ENCODE results near the gene SLC10A4.

The SLC10A4 gene

DNA sequence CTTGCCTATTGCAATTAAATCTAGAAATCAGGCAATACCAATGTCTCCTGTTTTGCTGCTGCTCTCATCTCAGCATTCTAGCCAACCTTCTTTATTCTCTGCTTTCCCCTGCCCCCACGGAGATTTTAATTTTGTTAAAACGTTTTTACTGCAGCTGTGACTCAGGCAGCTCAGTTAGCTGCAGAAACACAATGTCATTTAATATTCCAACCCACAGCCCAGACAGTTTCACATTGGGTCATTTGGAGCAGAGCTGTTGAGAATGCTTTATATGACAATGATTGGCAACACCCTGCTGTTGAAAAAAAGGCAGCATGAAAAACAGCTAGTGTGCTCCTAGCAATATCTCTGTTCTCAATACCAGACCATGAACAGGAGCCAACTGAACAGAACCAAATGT is 12.6 kb upstream of the SLC10A4 start:
- H3K36me3 Mint-ChIP-seq (ENCODE audit: low read depth) = no peaks in the 10 kb centered on the region
- no peak for DNase-seq (ENCODE audit: low spot score)
- H3K27ac Mint-ChIP-seq = no peak overlapping the region
- peaks cover 29% of the 10 kb centered on the region for H3K27me3 Mint-ChIP-seq (ENCODE audit: low read depth)
- no peaks in the 10 kb centered on the region for H3K9me3 Mint-ChIP-seq
- no peaks in the 10 kb centered on the region for H3K4me1 Mint-ChIP-seq (ENCODE audit: low read depth)
- H3K4me3 Mint-ChIP-seq = no peak overlapping the region

DNA sequence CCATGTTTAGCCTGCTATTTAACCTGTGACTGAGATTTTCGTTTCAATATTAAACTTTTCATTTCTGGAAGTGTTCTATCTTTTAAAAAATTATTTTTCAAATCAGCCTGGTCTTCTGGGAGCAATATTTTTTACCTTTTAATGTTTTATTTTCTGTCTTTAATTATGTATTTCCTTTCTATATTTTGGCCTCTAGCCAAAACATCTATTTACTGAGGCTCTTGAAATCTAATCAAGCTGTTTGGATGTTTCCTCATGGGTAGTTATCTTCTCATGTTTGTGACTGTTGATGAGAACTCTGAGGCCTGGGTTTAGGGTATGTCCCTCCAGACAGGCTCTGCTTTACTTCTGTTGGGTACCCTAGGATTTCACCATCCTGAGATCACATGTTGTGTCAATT is 10.3 kb upstream of the SLC10A4 start:
- H3K9me3 Mint-ChIP-seq = no peaks in the 10 kb centered on the region
- H3K4me3 Mint-ChIP-seq = no peak overlapping the region
- H3K27ac Mint-ChIP-seq = no peak overlapping the region
- H3K36me3 Mint-ChIP-seq (ENCODE audit: low read depth) = no peaks in the 10 kb centered on the region
- no peak for DNase-seq (ENCODE audit: low spot score)
- H3K4me1 Mint-ChIP-seq (ENCODE audit: low read depth) = peaks cover 5% of the 10 kb centered on the region
- peaks cover 43% of the 10 kb centered on the region for H3K27me3 Mint-ChIP-seq (ENCODE audit: low read depth)

DNA sequence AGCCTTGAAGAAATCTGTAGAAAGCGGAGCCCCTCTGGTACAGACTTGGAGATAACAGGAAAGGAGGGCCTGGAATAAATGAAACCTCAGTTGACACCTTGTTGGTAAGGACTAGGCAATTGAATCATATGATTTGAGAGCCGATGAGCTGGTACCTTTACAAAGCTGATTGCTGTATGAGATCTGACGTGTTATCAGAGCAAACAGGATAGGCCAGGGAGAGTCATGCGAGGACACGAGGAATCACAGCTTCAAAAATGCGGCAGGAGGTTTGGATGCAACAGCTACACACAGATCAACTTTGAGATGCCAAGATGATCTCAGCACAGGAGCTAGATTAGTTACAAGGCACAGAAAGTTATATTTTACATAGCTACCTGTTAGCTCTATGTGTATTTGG is 7.4 kb upstream of the SLC10A4 start:
- DNase-seq (ENCODE audit: low spot score) = no peak
- no peaks in the 10 kb centered on the region for H3K36me3 Mint-ChIP-seq (ENCODE audit: low read depth)
- no peak overlapping the region for H3K4me3 Mint-ChIP-seq
- H3K9me3 Mint-ChIP-seq = no peaks in the 10 kb centered on the region
- no peak overlapping the region for H3K27ac Mint-ChIP-seq
- H3K4me1 Mint-ChIP-seq (ENCODE audit: low read depth) = peaks cover 5% of the 10 kb centered on the region
- peaks cover 42% of the 10 kb centered on the region for H3K27me3 Mint-ChIP-seq (ENCODE audit: low read depth)

DNA sequence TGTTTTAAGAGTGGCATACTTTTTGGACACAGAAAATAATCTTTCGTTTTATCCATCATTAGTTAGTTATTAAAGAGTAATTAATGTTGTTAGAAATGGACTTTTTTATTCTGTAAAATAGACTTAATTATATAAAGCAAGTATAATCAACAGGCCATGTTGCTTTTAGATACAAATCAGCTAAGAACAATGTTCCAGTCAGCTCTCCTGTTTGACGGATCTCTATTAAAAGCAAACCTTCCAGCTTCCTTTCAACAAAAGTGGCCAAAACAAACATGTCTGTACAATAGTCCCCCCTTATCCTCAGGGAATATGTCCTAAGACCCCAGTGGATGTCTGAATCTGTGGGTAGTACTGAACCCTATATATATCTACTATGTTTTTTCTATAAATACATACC is 4.9 kb upstream of the SLC10A4 start:
- H3K9me3 Mint-ChIP-seq = no peaks in the 10 kb centered on the region
- peaks cover 62% of the 10 kb centered on the region for H3K27me3 Mint-ChIP-seq (ENCODE audit: low read depth)
- no peak overlapping the region for H3K27ac Mint-ChIP-seq
- H3K4me1 Mint-ChIP-seq (ENCODE audit: low read depth) = peaks cover 7% of the 10 kb centered on the region
- no peak for DNase-seq (ENCODE audit: low spot score)
- no peaks in the 10 kb centered on the region for H3K36me3 Mint-ChIP-seq (ENCODE audit: low read depth)
- H3K4me3 Mint-ChIP-seq = no peak overlapping the region

DNA sequence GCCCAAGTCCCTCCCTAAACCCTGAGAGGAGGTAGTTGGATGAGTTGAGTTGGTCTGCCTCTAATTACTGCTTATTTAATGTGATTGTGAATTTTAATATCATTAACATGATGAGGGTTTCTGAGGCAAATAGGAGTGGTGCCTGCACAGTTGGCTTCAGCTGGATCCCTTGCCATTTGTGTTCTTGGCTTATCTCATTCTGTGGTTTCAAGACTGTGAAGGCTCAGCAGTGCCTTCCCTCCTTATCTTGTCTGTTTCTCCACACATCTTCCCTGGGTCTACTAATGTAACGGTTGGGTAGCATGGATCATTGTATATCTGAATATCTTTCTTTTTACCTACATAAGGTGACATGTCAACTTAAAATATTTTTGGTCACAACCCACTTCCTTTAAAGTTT is 1.6 kb upstream of the SLC10A4 start:
- Mint-ChIP-seq H3K4me3 (no peak overlapping the region), H3K4me1 (ENCODE audit: low read depth) (peaks cover 14% of the 10 kb centered on the region), H3K36me3 (ENCODE audit: low read depth) (no peaks in the 10 kb centered on the region), H3K27ac (no peak overlapping the region), H3K27me3 (ENCODE audit: low read depth) (peaks cover 68% of the 10 kb centered on the region), H3K9me3 (no peaks in the 10 kb centered on the region)
- no peak for DNase-seq (ENCODE audit: low spot score)

DNA sequence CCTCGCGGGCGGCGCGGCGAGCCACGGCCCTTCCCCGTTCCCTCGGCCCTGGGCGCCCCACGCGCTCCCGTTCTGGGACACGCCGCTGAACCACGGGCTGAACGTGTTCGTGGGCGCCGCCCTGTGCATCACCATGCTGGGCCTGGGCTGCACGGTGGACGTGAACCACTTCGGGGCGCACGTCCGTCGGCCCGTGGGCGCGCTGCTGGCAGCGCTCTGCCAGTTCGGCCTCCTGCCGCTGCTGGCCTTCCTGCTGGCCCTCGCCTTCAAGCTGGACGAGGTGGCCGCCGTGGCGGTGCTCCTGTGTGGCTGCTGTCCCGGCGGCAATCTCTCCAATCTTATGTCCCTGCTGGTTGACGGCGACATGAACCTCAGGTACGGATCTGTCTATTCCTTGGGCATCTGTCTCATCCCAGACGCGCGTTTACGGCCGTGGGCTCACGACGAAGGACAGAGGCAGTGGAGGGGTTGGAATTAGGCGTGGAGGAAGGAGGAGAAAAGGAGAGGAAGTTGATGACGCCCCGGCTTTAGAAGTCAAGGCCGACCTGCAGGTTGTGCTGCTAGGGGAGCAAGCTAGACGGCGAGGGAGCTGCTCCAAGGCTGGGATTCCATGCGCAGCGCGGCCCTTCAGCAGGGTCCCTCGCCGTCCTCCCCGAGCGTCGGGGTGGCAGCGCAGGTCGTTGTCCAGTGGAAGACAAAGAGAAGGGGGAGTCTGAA is 792 bp downstream of the SLC10A4 start:
- H3K27ac Mint-ChIP-seq = no peak overlapping the region
- peaks cover 75% of the 10 kb centered on the region for H3K27me3 Mint-ChIP-seq (ENCODE audit: low read depth)
- no peaks in the 10 kb centered on the region for H3K9me3 Mint-ChIP-seq
- DNase-seq (ENCODE audit: low spot score) = no peak
- peaks cover 9% of the 10 kb centered on the region for H3K4me1 Mint-ChIP-seq (ENCODE audit: low read depth)
- H3K36me3 Mint-ChIP-seq (ENCODE audit: low read depth) = no peaks in the 10 kb centered on the region
- peak overlapping the region; percentile 55 for H3K4me3 Mint-ChIP-seq

DNA sequence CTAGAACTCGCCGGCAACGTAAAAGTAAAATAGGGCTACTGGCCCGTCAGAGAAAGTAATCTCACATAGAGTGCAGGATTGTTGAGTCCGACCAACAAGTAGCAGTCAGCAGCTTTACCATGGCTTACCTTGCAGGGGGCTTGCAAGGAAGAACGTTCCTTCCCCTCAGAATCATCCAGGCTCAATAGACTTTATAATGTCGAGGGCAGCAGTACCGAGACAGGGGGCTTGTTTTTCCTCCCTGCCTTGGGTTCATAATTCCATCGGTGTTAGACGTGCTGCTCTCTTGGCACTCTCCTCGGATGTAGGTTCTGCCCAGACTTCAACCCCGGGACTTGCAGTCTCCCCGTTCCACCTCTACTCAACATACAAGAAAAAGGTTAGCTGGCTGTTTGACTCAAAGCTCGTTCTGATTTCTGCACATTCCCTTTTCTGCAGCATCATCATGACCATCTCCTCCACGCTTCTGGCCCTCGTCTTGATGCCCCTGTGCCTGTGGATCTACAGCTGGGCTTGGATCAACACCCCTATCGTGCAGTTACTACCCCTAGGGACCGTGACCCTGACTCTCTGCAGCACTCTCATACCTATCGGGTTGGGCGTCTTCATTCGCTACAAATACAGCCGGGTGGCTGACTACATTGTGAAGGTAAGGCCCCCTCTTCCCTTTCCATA is 1.5 kb downstream of the SLC10A4 start:
- no peaks in the 10 kb centered on the region for H3K36me3 Mint-ChIP-seq (ENCODE audit: low read depth)
- peak overlapping the region; percentile 55 for H3K4me3 Mint-ChIP-seq
- peaks cover 9% of the 10 kb centered on the region for H3K4me1 Mint-ChIP-seq (ENCODE audit: low read depth)
- peaks cover 81% of the 10 kb centered on the region for H3K27me3 Mint-ChIP-seq (ENCODE audit: low read depth)
- H3K27ac Mint-ChIP-seq = no peak overlapping the region
- no peaks in the 10 kb centered on the region for H3K9me3 Mint-ChIP-seq
- no peak for DNase-seq (ENCODE audit: low spot score)

DNA sequence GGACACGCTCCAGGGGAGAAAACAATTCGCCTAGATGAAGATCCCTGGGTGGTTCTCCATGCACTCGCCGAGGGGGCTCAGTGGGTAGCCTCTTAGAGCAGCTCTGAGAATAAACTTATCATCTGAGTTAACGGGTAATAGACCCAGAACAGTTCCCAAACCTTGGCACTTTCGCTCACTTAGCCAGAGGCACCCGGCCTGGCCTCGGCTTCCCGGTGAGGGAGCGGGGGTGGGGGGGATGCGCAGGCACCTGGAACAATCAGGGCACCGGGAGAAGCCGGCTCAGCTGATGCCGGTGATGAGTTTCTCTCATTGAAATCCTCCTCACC is 6.5 kb downstream of the SLC10A4 start:
- Mint-ChIP-seq H3K27me3 (ENCODE audit: low read depth) (peaks cover 69% of the 10 kb centered on the region), H3K27ac (no peak overlapping the region), H3K36me3 (ENCODE audit: low read depth) (no peaks in the 10 kb centered on the region), H3K9me3 (no peaks in the 10 kb centered on the region), H3K4me1 (ENCODE audit: low read depth) (peaks cover 3% of the 10 kb centered on the region), H3K4me3 (no peak overlapping the region)
- no peak for DNase-seq (ENCODE audit: low spot score)

DNA sequence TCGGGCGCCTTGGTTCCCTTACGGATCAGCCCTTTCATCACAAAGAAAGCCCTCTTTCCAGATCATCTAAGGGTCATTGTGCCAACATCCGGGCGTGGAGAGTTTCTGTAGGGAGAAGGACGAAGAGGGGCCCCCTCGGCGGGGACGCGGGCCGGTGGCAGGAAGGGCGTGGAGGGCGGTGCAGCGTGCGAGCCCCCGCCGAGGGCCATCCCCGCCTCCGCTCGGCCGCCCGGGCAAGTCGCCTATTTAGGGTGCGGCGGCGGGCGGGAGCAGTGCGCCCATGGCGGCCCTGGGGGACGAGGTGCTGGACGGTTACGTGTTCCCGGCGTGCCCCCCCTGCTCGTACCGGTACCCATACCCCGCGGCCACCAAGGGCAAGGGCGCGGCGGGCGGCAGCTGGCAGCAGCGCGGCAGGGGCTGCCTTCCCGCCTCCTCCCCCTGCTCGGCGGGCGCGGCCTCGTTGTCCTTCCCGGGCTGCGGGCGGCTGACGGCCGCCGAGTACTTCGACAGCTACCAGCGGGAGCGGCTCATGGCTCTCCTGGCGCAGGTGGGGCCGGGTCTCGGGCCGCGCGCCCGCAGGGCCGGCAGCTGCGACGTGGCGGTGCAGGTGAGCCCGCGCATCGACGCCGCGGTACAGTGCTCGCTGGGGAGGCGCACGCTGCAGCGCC is 7.0 kb downstream of the SLC10A4 start, which contains the start of gene ZAR1:
Gene ZAR1 (plus strand): TSS at position 241 of the 668 bp plus-strand sequence. CDS start 40 bp downstream, at position 281.
- H3K27me3 Mint-ChIP-seq (ENCODE audit: low read depth) = peaks cover 64% of the 10 kb centered on the region
- H3K27ac Mint-ChIP-seq = no peak within 1 kb of the TSS
- H3K4me1 Mint-ChIP-seq (ENCODE audit: low read depth) = no peaks in the 10 kb centered on the region
- no peaks in the 10 kb centered on the region for H3K9me3 Mint-ChIP-seq
- no peak for DNase-seq (ENCODE audit: low spot score)
- no peaks in the 10 kb centered on the region for H3K36me3 Mint-ChIP-seq (ENCODE audit: low read depth)
- peak within 1 kb of the TSS; percentile 45 for H3K4me3 Mint-ChIP-seq

DNA sequence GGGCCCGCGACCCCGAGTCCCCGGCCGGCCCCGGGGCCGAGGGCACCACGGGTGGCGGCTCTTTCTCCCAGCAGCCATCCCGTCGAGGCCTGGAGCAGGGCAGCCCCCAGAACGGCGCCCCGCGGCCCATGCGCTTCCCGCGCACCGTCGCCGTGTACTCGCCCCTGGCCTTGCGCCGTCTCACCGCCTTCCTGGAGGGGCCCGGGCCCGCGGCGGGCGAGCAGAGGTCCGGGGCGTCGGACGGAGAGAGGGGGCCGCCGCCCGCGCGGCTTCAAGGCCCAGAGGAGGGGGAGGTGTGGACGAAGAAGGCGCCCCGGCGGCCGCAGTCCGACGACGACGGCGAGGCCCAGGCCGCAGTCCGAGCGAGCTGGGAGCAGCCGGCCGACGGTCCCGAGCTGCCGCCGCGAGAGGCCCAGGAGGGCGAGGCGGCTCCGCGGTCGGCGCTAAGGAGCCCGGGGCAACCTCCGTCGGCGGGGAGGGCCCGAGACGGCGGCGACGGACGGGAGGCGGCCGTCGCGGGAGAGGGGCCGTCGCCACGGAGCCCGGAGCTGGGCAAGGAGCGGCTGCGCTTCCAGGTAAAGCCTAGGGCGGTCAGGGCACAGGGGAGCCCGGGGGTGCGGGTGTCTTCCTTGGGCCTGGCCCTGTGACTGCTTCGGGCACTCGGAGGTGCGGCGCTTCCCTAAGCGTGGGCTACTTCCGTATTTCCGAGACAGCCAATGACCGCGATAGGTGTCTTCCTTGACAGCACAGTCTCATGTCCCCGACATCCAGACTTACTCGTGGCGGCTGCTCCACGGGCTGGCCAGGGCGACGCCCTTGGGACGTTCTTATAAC is 7.8 kb downstream of the SLC10A4 start:
- Mint-ChIP-seq H3K4me1 (ENCODE audit: low read depth) (no peaks in the 10 kb centered on the region), H3K27me3 (ENCODE audit: low read depth) (peaks cover 58% of the 10 kb centered on the region), H3K27ac (no peak overlapping the region), H3K9me3 (no peaks in the 10 kb centered on the region), H3K4me3 (no peak overlapping the region), H3K36me3 (ENCODE audit: low read depth) (peaks cover 3% of the 10 kb centered on the region)
- DNase-seq (ENCODE audit: low spot score) = no peak

DNA sequence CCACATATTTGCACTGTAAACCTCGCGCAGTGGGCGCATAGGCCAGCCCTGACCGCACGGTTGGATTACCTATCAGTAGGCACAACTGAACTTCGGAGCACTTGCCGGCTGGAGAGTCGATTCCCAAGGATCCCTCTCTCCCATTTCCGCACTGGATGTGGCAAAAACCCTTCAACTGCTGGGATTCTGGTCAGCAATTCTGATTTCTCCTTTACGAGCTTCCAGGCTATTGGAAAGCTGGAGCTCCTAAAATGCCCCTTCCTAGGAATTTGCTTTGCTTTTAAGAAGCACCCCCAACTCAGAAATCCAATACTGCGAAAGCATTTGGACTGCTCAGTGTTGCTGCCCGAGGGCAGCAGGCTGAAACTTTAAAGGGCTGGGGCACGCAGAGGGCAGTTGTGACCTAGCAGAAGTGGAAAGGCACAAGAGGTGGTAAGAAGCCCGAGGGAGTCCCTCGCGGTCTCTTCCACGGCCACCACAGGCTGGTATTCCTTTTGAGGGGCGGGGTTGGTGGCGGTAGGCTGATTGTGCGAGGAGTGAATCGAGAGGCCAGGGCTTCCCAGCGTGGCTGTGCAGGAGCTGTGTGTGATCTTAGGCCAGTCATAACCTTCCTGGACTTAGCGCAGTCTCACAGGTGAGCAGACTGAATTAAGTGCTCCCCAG is 8.5 kb downstream of the SLC10A4 start:
- H3K27ac Mint-ChIP-seq = no peak overlapping the region
- H3K36me3 Mint-ChIP-seq (ENCODE audit: low read depth) = peaks cover 8% of the 10 kb centered on the region
- H3K9me3 Mint-ChIP-seq = no peaks in the 10 kb centered on the region
- DNase-seq (ENCODE audit: low spot score) = no peak
- H3K4me1 Mint-ChIP-seq (ENCODE audit: low read depth) = no peaks in the 10 kb centered on the region
- H3K27me3 Mint-ChIP-seq (ENCODE audit: low read depth) = peaks cover 54% of the 10 kb centered on the region
- H3K4me3 Mint-ChIP-seq = no peak overlapping the region

DNA sequence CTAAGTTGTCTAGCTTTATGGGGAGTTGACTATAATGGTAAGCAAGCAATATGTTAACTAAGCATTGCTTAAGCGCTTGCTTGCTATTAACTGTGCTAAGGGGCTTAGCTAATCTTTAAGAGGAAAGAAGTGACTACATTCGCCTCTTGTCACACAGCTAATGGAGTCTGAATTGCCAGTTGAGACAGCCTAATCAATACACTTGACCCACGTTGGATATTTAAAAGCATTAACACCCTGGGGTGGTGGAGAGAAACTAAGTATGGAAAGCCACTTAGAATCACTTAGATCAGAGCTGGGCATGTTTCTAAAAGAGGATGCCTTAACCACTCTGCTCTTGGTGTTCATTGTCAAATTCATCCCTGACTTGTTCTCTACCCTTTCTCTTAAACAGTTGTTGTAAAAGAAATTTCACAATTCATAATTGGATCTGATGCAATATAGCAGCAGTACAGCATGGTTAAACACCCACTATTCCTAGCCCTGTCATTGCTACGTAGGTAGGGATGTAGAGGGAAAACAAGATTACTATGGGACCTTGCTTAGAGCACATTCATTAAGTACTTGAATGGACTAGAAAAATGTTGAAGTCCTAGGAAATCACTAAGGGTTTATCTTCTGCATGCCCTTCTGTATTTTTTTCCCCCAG is 10.4 kb downstream of the SLC10A4 start:
- H3K4me3 Mint-ChIP-seq = no peak overlapping the region
- no peaks in the 10 kb centered on the region for H3K9me3 Mint-ChIP-seq
- H3K27ac Mint-ChIP-seq = no peak overlapping the region
- peaks cover 13% of the 10 kb centered on the region for H3K36me3 Mint-ChIP-seq (ENCODE audit: low read depth)
- peaks cover 39% of the 10 kb centered on the region for H3K27me3 Mint-ChIP-seq (ENCODE audit: low read depth)
- peaks cover under 1% of the 10 kb centered on the region for H3K4me1 Mint-ChIP-seq (ENCODE audit: low read depth)
- no peak for DNase-seq (ENCODE audit: low spot score)

DNA sequence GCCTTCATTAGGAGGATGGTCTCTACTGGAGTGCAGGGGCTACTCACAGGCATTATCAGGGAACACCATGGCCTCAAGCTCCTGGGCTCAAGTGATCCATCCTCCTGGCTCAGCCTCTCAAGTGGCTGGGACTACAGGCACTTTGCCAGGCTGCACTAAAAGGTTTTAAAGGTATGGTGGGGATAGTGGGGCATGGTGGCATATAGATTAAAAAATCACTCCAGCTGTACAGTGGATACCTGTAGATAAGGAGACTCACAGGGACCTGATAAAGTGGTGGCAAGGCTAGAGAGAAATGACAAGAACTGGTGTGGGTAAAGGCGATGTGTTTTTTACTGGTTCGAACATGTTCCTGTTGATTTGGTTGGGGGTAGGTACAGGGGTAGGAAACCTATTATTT is 12.8 kb downstream of the SLC10A4 start:
- Mint-ChIP-seq H3K9me3 (no peaks in the 10 kb centered on the region), H3K4me1 (ENCODE audit: low read depth) (peaks cover 8% of the 10 kb centered on the region), H3K27ac (no peak overlapping the region), H3K27me3 (ENCODE audit: low read depth) (peaks cover 25% of the 10 kb centered on the region), H3K36me3 (ENCODE audit: low read depth) (peaks cover 33% of the 10 kb centered on the region), H3K4me3 (no peak overlapping the region)
- no peak for DNase-seq (ENCODE audit: low spot score)

Measured in T-helper 2 cell treated with Interferon-gamma antibody and Interleukin-4, amounts not matched to agents 5 μg/mL and 100 μg/mL, for 36 hours (primary cell).